ENCODE data around the gene ZCCHC8. TPM values are rescaled to one million over a fixed set of nuclear protein-coding genes. Genes with fewer than 3 reads are reported as not detected.
A peak's percentile ranks its signal among the peaks of the same experiment; 100 is the strongest.

Gene ZCCHC8
- total RNA-seq, 2 donors from 2014 or later = 26.2 to 26.3 TPM

DNA sequence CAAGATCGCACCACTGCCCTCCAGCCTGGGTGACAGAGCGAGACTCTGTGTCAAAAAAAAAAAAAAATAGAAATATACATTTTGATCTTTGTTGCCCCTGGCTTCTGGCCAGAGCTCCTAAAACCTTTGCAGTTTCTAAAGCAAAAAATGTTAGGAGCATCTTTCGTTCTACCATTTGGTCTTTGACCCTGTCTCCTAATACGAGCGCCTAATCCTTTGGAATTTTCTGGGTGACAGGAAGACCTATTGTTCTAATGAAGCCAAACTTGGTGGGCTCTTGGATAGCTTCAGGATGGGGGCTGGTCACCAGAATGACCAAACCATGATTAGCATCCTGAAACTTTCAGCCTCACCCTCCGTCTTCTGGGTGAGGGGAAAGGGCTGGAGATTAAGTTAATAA lies 46.0 kb downstream of the ZCCHC8 start:
- DNase-seq = no peak
- TF ChIP-seq, protein P1, sequence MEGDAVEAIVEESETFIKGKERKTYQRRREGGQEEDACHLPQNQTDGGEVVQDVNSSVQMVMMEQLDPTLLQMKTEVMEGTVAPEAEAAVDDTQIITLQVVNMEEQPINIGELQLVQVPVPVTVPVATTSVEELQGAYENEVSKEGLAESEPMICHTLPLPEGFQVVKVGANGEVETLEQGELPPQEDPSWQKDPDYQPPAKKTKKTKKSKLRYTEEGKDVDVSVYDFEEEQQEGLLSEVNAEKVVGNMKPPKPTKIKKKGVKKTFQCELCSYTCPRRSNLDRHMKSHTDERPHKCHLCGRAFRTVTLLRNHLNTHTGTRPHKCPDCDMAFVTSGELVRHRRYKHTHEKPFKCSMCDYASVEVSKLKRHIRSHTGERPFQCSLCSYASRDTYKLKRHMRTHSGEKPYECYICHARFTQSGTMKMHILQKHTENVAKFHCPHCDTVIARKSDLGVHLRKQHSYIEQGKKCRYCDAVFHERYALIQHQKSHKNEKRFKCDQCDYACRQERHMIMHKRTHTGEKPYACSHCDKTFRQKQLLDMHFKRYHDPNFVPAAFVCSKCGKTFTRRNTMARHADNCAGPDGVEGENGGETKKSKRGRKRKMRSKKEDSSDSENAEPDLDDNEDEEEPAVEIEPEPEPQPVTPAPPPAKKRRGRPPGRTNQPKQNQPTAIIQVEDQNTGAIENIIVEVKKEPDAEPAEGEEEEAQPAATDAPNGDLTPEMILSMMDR (conservative IDR thresholded peaks at IDR 0.05) = no peak
- Histone ChIP-seq H3K9me3 (ENCODE audit: control insufficient read depth, low read length) (no peaks in the 10 kb centered on the region), H3K9ac (ENCODE audit: extremely low read depth, low read length, poor library complexity, severe bottlenecking) (no peak overlapping the region), H3K27ac (ENCODE audit: low read depth, low read length) (no peak overlapping the region), H3K4me1 (ENCODE audit: control insufficient read depth, insufficient read depth, low read length) (no peaks in the 10 kb centered on the region), H3K36me3 (ENCODE audit: control insufficient read depth, insufficient read depth, low read length) (no peaks in the 10 kb centered on the region), H3K27me3 (ENCODE audit: control insufficient read depth, insufficient read depth, low read length, poor library complexity, severe bottlenecking) (no peaks in the 10 kb centered on the region), H3K4me3 (ENCODE audit: low read length) (no peak overlapping the region)
- Mint-ChIP-seq H3K27me3 (ENCODE audit: insufficient read depth) (no peaks in the 10 kb centered on the region), H3K4me3 (no peak overlapping the region), H3K4me1 (peaks cover 5% of the 10 kb centered on the region), H3K36me3 (ENCODE audit: low read depth) (no peaks in the 10 kb centered on the region), H3K27ac (peak overlapping the region; percentile 30), H3K9me3 (no peaks in the 10 kb centered on the region)
- 76 to 79% methylated on average over 6 of the region's 6 CpGs for WGBS, 2 experiments (ENCODE audit: insufficient coverage in 1 of 2, insufficient read length in 1 of 2)

- H3K4me3 Mint-ChIP-seq = no peak overlapping the region
- 90 to 93% methylated on average over 12 of the region's 12 CpGs for WGBS, 2 experiments (ENCODE audit: insufficient coverage in 1 of 2, insufficient read length in 1 of 2)
Measured at GRCh38 chr12:122454250-122454721, 46.4 kb downstream of the ZCCHC8 start.

GRCh38 chr12:122452701-122453285 lies 47.9 kb downstream of the ZCCHC8 start:
- Mint-ChIP-seq H3K27ac (no peak overlapping the region), H3K27me3 (ENCODE audit: insufficient read depth) (no peaks in the 10 kb centered on the region), H3K36me3 (ENCODE audit: low read depth) (no peaks in the 10 kb centered on the region), H3K4me3 (no peak overlapping the region), H3K9me3 (no peaks in the 10 kb centered on the region), H3K4me1 (peaks cover 5% of the 10 kb centered on the region)
- no peak overlapping the region for H3K9ac ChIP-seq (ENCODE audit: extremely low read depth, low read length, poor library complexity, severe bottlenecking)
- H3K4me1 ChIP-seq (ENCODE audit: control insufficient read depth, insufficient read depth, low read length) = no peaks in the 10 kb centered on the region
- no peak overlapping the region for H3K4me3 ChIP-seq (ENCODE audit: low read length)
- no peaks in the 10 kb centered on the region for H3K36me3 ChIP-seq (ENCODE audit: control insufficient read depth, insufficient read depth, low read length)
- TF ChIP-seq, protein P1 (conservative IDR thresholded peaks at IDR 0.05) = no peak
- 90 to 91% methylated on average over 6 to 11 of the region's 11 CpGs for WGBS, 2 experiments (ENCODE audit: insufficient coverage in 1 of 2, insufficient read length in 1 of 2)
- H3K27me3 ChIP-seq (ENCODE audit: control insufficient read depth, insufficient read depth, low read length, poor library complexity, severe bottlenecking) = no peaks in the 10 kb centered on the region
- H3K27ac ChIP-seq (ENCODE audit: low read depth, low read length) = no peak overlapping the region
- no peak for DNase-seq
- H3K9me3 ChIP-seq (ENCODE audit: control insufficient read depth, low read length) = no peaks in the 10 kb centered on the region

More at GRCh38 chr12:122454250-122454721, 46.4 kb downstream of the ZCCHC8 start:
- Histone ChIP-seq H3K9ac (ENCODE audit: extremely low read depth, low read length, poor library complexity, severe bottlenecking) (no peak overlapping the region), H3K9me3 (ENCODE audit: control insufficient read depth, low read length) (no peaks in the 10 kb centered on the region), H3K4me1 (ENCODE audit: control insufficient read depth, insufficient read depth, low read length) (no peaks in the 10 kb centered on the region), H3K27ac (ENCODE audit: low read depth, low read length) (no peak overlapping the region), H3K4me3 (ENCODE audit: low read length) (no peak overlapping the region), H3K27me3 (ENCODE audit: control insufficient read depth, insufficient read depth, low read length, poor library complexity, severe bottlenecking) (no peaks in the 10 kb centered on the region), H3K36me3 (ENCODE audit: control insufficient read depth, insufficient read depth, low read length) (no peaks in the 10 kb centered on the region)
- DNase-seq = no peak
- Mint-ChIP-seq H3K9me3 (no peaks in the 10 kb centered on the region), H3K4me1 (peaks cover 5% of the 10 kb centered on the region), H3K36me3 (ENCODE audit: low read depth) (no peaks in the 10 kb centered on the region), H3K27ac (no peak overlapping the region), H3K27me3 (ENCODE audit: insufficient read depth) (no peaks in the 10 kb centered on the region)
- TF ChIP-seq, protein P1 (conservative IDR thresholded peaks at IDR 0.05) = no peak
